ENCODE results near the gene MRTFA.
"Not testable (repeated sequence)": the region's sequence is repeated elsewhere in the genome, so short reads cannot be mapped to it uniquely, and the experiment has no call there.

The MRTFA gene

GRCh38 chr22:40634119-40634903 lies 2.2 kb downstream of the MRTFA start:
- peaks cover 13% of the 10 kb centered on the region for H3K4me1 ChIP-seq (ENCODE audit: control insufficient read depth, insufficient read depth, low read length)
- H3K9ac ChIP-seq (ENCODE audit: low read length): no peak overlapping the region
- no peaks in the 10 kb centered on the region for H3K27me3 ChIP-seq (ENCODE audit: control insufficient read depth, insufficient read depth, low read length)
- H3K27ac ChIP-seq (ENCODE audit: low read depth, low read length): peak overlapping the region; percentile 22
- peak overlapping the region; percentile 31 for H3K4me3 ChIP-seq (ENCODE audit: low read length)
- no peaks in the 10 kb centered on the region for H3K36me3 ChIP-seq (ENCODE audit: control insufficient read depth, insufficient read depth, low read length)

DNA sequence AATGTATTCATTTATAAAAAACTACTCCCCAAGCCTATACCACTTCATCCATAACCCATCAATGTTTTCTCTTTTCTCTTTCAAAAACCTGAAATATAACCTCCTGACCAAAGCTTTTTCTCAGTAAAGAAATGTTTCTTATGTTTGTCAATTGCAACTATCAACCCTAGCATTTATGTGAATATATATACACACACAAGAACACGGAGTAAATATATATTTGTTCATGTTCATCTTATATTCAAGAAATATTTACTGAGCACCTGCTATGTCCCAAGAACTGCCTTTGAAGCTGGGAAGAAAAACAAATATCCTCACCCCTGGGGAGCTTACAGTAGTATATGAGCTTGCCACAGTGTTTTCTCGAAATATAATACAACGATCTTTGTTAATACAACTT lies 3.5 kb downstream of the MRTFA start:
- H3K36me3 ChIP-seq (ENCODE audit: control insufficient read depth, insufficient read depth, low read length): no peaks in the 10 kb centered on the region
- H3K9ac ChIP-seq (ENCODE audit: low read length): no peak overlapping the region
- peaks cover 12% of the 10 kb centered on the region for H3K4me1 ChIP-seq (ENCODE audit: control insufficient read depth, insufficient read depth, low read length)
- no peak overlapping the region for H3K4me3 ChIP-seq (ENCODE audit: low read length)
- no peak overlapping the region for H3K27ac ChIP-seq (ENCODE audit: low read depth, low read length)
- no peaks in the 10 kb centered on the region for H3K27me3 ChIP-seq (ENCODE audit: control insufficient read depth, insufficient read depth, low read length)

DNA sequence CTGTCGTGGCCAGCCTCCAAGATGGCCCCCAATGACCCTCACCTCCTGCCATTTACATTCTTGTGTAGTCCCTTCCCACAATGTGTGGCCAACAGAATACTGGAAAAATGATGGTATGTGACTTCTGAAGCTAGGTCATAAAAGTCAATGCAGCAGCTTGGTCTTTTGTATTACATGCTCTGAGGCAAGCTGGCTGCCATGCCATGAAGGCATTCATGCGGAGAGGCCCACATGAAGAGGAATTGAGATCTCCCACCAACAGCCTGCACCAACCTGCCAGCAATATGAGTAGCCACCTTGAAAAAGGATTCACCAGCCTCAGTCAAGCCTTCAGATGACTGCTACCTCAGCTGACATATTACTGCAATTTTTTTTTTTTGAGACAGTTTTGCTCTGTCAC lies 4.6 kb downstream of the MRTFA start:
- Histone ChIP-seq H3K9ac (ENCODE audit: low read length) (no peak overlapping the region), H3K4me1 (ENCODE audit: control insufficient read depth, insufficient read depth, low read length) (peaks cover 8% of the 10 kb centered on the region), H3K27ac (ENCODE audit: low read depth, low read length) (no peak overlapping the region), H3K4me3 (ENCODE audit: low read length) (no peak overlapping the region), H3K27me3 (ENCODE audit: control insufficient read depth, insufficient read depth, low read length) (no peaks in the 10 kb centered on the region), H3K36me3 (ENCODE audit: control insufficient read depth, insufficient read depth, low read length) (no peaks in the 10 kb centered on the region)

GRCh38 chr22:40628354-40629042 lies 8.0 kb downstream of the MRTFA start:
- Histone ChIP-seq H3K4me1 (ENCODE audit: control insufficient read depth, insufficient read depth, low read length) (no peaks in the 10 kb centered on the region), H3K4me3 (ENCODE audit: low read length) (no peak overlapping the region), H3K27me3 (ENCODE audit: control insufficient read depth, insufficient read depth, low read length) (no peaks in the 10 kb centered on the region), H3K9ac (ENCODE audit: low read length) (no peak overlapping the region), H3K27ac (ENCODE audit: low read depth, low read length) (no peak overlapping the region), H3K36me3 (ENCODE audit: control insufficient read depth, insufficient read depth, low read length) (no peaks in the 10 kb centered on the region)

DNA sequence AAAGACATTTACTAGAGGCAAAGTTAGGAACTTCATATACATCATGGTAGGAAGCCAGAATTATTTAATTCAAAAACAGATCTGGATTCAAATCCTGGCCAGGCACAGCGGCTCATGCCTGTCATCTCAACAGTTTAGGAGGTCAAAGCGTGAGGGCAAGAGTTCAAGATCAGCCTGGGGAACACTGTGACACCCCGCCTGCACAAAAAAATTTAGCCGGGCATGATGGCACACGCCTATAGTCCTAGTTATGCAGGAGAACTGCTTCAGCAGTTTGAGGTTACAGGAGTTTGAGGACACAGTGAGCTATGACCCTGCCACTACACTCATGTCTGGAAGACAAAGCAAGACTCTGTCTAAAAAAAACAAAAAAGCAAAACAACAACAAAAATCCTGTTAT lies 8.9 kb downstream of the MRTFA start:
- Histone ChIP-seq H3K36me3 (ENCODE audit: control insufficient read depth, insufficient read depth, low read length) (no peaks in the 10 kb centered on the region), H3K27me3 (ENCODE audit: control insufficient read depth, insufficient read depth, low read length) (no peaks in the 10 kb centered on the region), H3K9ac (ENCODE audit: low read length) (no peak overlapping the region), H3K27ac (ENCODE audit: low read depth, low read length) (no peak overlapping the region), H3K4me3 (ENCODE audit: low read length) (no peak overlapping the region), H3K4me1 (ENCODE audit: control insufficient read depth, insufficient read depth, low read length) (no peaks in the 10 kb centered on the region)

DNA sequence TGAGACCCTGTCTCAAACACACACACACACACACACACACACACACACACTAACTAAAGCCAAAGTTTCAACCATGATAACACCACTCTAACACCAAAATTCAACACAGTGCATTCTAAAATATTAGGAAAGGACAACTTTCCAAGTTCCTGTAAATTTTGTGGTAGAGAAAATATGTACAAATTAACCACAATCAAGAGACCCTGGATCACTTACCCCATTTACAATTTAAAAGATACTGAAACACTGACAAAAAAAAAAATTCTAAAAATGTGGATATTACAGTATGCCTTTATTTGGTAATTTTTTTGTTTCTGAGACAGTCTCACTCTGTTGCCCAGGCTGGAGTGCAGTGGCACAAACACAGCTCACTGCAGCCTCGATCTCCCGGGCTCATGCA lies 9.7 kb downstream of the MRTFA start:
- H3K9ac ChIP-seq (ENCODE audit: low read length): no peak overlapping the region

DNA sequence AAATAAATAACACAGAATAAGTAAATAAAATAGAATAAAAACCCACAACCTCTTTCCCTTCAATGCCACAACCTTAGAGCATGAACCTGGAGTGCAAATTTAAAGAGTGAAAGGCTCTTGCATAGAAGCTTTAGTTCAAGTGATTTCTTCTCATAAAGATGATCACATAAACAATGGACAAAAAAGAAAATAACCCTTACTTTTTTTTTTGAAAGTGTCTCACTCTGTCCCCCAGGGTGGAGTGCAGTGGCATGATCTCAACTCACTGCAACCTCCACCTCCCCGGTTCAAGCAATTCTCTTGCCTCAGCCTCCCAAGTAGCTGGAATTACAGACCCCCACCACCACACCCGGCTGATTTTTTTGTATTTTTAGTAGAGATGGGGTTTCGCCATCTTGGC lies 10.7 kb downstream of the MRTFA start:
- not testable (repeated sequence) for H3K4me3 ChIP-seq (ENCODE audit: low read length); H3K36me3 ChIP-seq (ENCODE audit: control insufficient read depth, insufficient read depth, low read length); H3K27ac ChIP-seq (ENCODE audit: low read depth, low read length); H3K9ac ChIP-seq (ENCODE audit: low read length); H3K27me3 ChIP-seq (ENCODE audit: control insufficient read depth, insufficient read depth, low read length); H3K4me1 ChIP-seq (ENCODE audit: control insufficient read depth, insufficient read depth, low read length)

More for the DNA sequence above, 9.7 kb downstream of the MRTFA start:
- Histone ChIP-seq H3K4me3 (ENCODE audit: low read length) (no peak overlapping the region), H3K27ac (ENCODE audit: low read depth, low read length) (no peak overlapping the region), H3K27me3 (ENCODE audit: control insufficient read depth, insufficient read depth, low read length) (no peaks in the 10 kb centered on the region), H3K36me3 (ENCODE audit: control insufficient read depth, insufficient read depth, low read length) (no peaks in the 10 kb centered on the region), H3K4me1 (ENCODE audit: control insufficient read depth, insufficient read depth, low read length) (no peaks in the 10 kb centered on the region)

DNA sequence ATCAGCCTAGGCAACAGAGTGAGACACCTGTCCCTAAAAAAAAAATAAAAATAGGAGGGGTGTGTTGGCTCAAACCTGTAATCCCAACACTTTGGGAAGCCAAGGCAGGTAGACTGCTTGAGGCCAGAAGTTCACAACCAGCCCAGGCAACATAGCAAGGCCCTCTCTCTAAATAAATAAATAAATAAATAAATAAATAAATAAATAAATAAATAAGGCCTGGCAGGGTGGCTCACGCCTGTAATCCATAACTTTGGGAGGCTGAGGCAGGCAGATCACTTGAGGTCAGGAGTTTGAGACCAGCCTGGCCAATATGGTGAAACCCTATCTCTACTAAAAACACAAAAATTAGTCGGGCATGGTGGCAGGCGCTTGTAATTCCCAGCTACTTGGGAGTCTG lies 11.2 kb downstream of the MRTFA start:
- not testable (repeated sequence) for H3K4me3 ChIP-seq (ENCODE audit: low read length); H3K9ac ChIP-seq (ENCODE audit: low read length); H3K36me3 ChIP-seq (ENCODE audit: control insufficient read depth, insufficient read depth, low read length); H3K4me1 ChIP-seq (ENCODE audit: control insufficient read depth, insufficient read depth, low read length); H3K27me3 ChIP-seq (ENCODE audit: control insufficient read depth, insufficient read depth, low read length); H3K27ac ChIP-seq (ENCODE audit: low read depth, low read length)

DNA sequence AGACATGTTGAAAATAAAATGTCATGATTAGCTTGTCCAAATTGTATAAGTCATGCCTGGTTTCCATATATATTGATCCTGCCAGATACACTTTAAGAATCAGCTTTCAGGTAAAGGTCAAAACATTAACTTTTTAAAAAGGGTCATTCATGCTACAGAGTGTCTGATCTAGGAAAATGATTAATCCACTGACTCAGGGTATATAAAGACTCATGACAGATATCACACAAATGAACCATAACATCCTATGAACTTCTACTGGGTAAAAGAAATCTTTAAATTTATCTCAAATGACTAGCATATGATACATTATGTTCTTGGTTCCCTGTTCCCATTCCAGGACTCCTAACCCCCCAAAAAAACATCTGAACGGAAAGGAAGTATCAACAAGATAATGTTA lies 11.7 kb downstream of the MRTFA start:
- Histone ChIP-seq H3K27ac (ENCODE audit: low read depth, low read length) (no peak overlapping the region), H3K27me3 (ENCODE audit: control insufficient read depth, insufficient read depth, low read length) (no peaks in the 10 kb centered on the region), H3K36me3 (ENCODE audit: control insufficient read depth, insufficient read depth, low read length) (no peaks in the 10 kb centered on the region), H3K4me1 (ENCODE audit: control insufficient read depth, insufficient read depth, low read length) (no peaks in the 10 kb centered on the region), H3K9ac (ENCODE audit: low read length) (no peak overlapping the region), H3K4me3 (ENCODE audit: low read length) (no peak overlapping the region)

- no peaks in the 10 kb centered on the region for H3K27me3 ChIP-seq (ENCODE audit: control insufficient read depth, insufficient read depth, low read length)
- no peak overlapping the region for H3K4me3 ChIP-seq (ENCODE audit: low read length)
- H3K36me3 ChIP-seq (ENCODE audit: control insufficient read depth, insufficient read depth, low read length): no peaks in the 10 kb centered on the region
- no peak overlapping the region for H3K9ac ChIP-seq (ENCODE audit: low read length)
- H3K27ac ChIP-seq (ENCODE audit: low read depth, low read length): no peak overlapping the region
- no peaks in the 10 kb centered on the region for H3K4me1 ChIP-seq (ENCODE audit: control insufficient read depth, insufficient read depth, low read length)
Observed at GRCh38 chr22:40621309-40622151, 15.0 kb downstream of the MRTFA start.

- Histone ChIP-seq H3K36me3 (ENCODE audit: control insufficient read depth, insufficient read depth, low read length) (no peaks in the 10 kb centered on the region), H3K4me3 (ENCODE audit: low read length) (no peak overlapping the region), H3K27ac (ENCODE audit: low read depth, low read length) (no peak overlapping the region), H3K27me3 (ENCODE audit: control insufficient read depth, insufficient read depth, low read length) (no peaks in the 10 kb centered on the region), H3K4me1 (ENCODE audit: control insufficient read depth, insufficient read depth, low read length) (no peaks in the 10 kb centered on the region), H3K9ac (ENCODE audit: low read length) (no peak overlapping the region)
Observed at GRCh38 chr22:40620464-40621046, 16.0 kb downstream of the MRTFA start.

DNA sequence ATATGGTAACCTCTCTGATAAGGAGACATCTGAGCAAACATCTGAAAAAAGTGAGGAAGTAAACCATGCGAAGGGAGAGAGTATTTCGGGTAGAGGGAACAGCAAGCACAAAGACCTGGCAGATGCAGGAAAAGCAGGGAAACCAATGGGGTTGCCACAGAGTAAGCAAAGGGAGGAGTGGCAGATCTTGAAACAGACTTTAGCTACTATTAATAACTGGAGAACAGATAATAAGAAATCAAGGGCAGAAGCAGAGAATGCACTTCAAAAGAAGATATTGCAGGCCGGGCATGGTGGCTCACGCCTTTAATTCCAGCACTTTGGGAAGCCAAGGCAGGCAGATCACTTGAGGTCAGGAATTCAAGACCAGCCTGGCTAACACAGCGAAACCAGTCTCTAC lies 18.1 kb downstream of the MRTFA start:
- H3K27me3 ChIP-seq (ENCODE audit: control insufficient read depth, insufficient read depth, low read length): no peaks in the 10 kb centered on the region
- H3K4me3 ChIP-seq (ENCODE audit: low read length): no peak overlapping the region
- no peak overlapping the region for H3K27ac ChIP-seq (ENCODE audit: low read depth, low read length)

More for the DNA sequence above, 18.1 kb downstream of the MRTFA start:
- H3K4me1 ChIP-seq (ENCODE audit: control insufficient read depth, insufficient read depth, low read length): no peaks in the 10 kb centered on the region
- H3K9ac ChIP-seq (ENCODE audit: low read length): no peak overlapping the region
- no peaks in the 10 kb centered on the region for H3K36me3 ChIP-seq (ENCODE audit: control insufficient read depth, insufficient read depth, low read length)

Measured in rectal smooth muscle tissue (tissue), 1 donor.